HG03354 (cell line): ENCODE results near the gene C1orf35.

Experiments
- ATAC-seq: cut with Tn5 transposase; IDR thresholded peaks from one replicate; pipeline ENCODE4 v1.9.1; 2021; ENCODE audit warnings: mild to moderate bottlenecking; ENCODE audit not compliant: unreplicated experiment, poor library complexity, severe bottlenecking

C1orf35 gene

GRCh38 chr1:228082918-228083870 lies 19.9 kb downstream of the C1orf35 start:
- ATAC-seq, result peak; percentile 26

- ATAC-seq, result peak; percentile 72
Observed at GRCh38 chr1:228082214-228082917, 20.8 kb downstream of the C1orf35 start, which contains the start of gene ARF1. TSS of gene ARF1 (plus strand) at chr1:228082708. CDS start at chr1:228097115, 14,407 bp downstream.

GRCh38 chr1:228081578-228082213 lies 21.4 kb downstream of the C1orf35 start:
- ATAC-seq, result peak; percentile 17

- no peak for ATAC-seq
Observed at GRCh38 chr1:228081144-228081543, 22.0 kb downstream of the C1orf35 start.

- ATAC-seq, result no peak
Observed at GRCh38 chr1:228079601-228080263, 23.4 kb downstream of the C1orf35 start.

- ATAC-seq, result no peak
Observed at GRCh38 chr1:228079013-228079412, 24.1 kb downstream of the C1orf35 start.

- no peak for ATAC-seq
Observed at GRCh38 chr1:228077565-228078330, 25.4 kb downstream of the C1orf35 start.

GRCh38 chr1:228076796-228077430 lies 26.2 kb downstream of the C1orf35 start:
- no peak for ATAC-seq

- ATAC-seq, result no peak
Observed at GRCh38 chr1:228075801-228076271, 27.3 kb downstream of the C1orf35 start.

- ATAC-seq, result no peak
Observed at GRCh38 chr1:228074954-228075730, 28.0 kb downstream of the C1orf35 start.

GRCh38 chr1:228073857-228074545 lies 29.1 kb downstream of the C1orf35 start:
- ATAC-seq, result no peak

- ATAC-seq, result no peak
Observed at GRCh38 chr1:228073061-228073856, 29.9 kb downstream of the C1orf35 start.

- ATAC-seq, result no peak
Observed at GRCh38 chr1:228072658-228073043, 30.5 kb downstream of the C1orf35 start.

GRCh38 chr1:228071839-228072657 lies 31.1 kb downstream of the C1orf35 start:
- ATAC-seq, result no peak

GRCh38 chr1:228070851-228071250 lies 32.3 kb downstream of the C1orf35 start:
- no peak for ATAC-seq

- no peak for ATAC-seq
Observed at GRCh38 chr1:228070173-228070572, 33.0 kb downstream of the C1orf35 start.
